ENCODE data around the gene VN1R5. TPM values are rescaled to one million over a fixed set of nuclear protein-coding genes. Genes with fewer than 3 reads are reported as not detected.
"Not testable (repeated sequence)": the region's sequence is repeated elsewhere in the genome, so short reads cannot be mapped to it uniquely, and the experiment has no call there.

Gene VN1R5
- total and polyA plus RNA-seq, 7 donors, result not detected

DNA sequence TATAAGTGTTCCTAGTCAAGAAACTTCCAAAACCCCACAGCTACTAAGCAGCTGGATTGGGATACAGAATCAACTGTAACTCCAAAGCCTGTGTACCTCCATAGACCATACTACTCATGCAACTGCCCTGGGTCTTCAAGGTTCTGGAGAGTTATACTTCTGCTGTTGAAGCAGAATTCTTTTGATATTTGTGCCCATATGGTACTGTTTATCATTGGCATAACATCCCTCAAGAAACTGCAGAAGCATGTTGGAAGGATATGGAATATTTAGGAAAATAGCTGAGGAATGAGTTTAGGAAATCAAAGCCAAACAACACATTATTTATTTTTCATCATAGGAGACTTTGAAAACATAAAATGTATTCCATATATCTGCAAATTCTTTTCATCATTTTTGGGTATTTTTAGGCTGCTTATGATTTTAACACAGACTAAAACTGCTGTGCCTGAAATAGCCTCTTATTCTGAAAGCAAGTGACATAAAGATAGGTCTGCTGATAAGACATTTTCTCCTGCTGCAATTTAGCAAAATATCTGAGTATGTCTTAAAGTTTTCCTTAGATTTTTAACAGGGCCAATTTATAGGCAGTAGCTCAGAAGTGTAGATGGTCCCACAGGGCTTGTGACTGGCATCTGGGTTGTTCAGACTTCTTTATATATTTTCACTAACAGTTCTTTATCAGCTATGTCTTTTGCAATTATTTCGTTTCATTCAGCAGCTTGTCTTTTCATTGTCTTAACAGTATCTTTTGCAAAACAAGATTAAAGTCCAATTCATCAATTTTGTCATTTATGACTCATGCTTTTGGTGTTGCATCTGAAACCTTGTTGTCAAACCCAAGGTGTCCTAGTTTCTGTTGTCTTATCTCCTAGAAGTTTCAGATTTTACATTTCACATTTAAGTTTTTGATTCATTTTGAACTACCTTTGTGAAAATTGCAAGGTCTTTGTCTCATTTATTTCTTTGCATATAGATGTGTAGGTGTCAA lies 43.0 kb upstream of the VN1R5 start:
- H3K4me1 ChIP-seq, result peaks cover 0 to 16% (median 11%) of the 10 kb centered on the region in 4 donors
- intact Hi-C loops (cut with DNase I), result loop anchor here (5.0 kb wide), 1 partner anchor 119 kb away; the partner anchor contains the start of gene ZNF496
- no peak overlapping the region for H3K4me3 ChIP-seq
- no peak for TF ChIP-seq POLR2A (IDR thresholded peaks at IDR 0.05)
- TF ChIP-seq, protein P1, sequence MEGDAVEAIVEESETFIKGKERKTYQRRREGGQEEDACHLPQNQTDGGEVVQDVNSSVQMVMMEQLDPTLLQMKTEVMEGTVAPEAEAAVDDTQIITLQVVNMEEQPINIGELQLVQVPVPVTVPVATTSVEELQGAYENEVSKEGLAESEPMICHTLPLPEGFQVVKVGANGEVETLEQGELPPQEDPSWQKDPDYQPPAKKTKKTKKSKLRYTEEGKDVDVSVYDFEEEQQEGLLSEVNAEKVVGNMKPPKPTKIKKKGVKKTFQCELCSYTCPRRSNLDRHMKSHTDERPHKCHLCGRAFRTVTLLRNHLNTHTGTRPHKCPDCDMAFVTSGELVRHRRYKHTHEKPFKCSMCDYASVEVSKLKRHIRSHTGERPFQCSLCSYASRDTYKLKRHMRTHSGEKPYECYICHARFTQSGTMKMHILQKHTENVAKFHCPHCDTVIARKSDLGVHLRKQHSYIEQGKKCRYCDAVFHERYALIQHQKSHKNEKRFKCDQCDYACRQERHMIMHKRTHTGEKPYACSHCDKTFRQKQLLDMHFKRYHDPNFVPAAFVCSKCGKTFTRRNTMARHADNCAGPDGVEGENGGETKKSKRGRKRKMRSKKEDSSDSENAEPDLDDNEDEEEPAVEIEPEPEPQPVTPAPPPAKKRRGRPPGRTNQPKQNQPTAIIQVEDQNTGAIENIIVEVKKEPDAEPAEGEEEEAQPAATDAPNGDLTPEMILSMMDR (IDR thresholded peaks at IDR 0.05), result no peak
- no peak for TF ChIP-seq EP300 (IDR thresholded peaks at IDR 0.05)
- no peak for TF ChIP-seq POLR2AphosphoS5 (IDR thresholded peaks at IDR 0.05)
- no peaks in the 10 kb centered on the region for H3K27me3 ChIP-seq
- H3K9me3 ChIP-seq, result no peaks in the 10 kb centered on the region
- no peaks in the 10 kb centered on the region for H3K36me3 ChIP-seq
- DNase-seq, result no peak
- no peak overlapping the region for H3K27ac ChIP-seq
- 62 to 69% methylated on average over 1 of the region's 1 CpG for WGBS, 2 donors

DNA sequence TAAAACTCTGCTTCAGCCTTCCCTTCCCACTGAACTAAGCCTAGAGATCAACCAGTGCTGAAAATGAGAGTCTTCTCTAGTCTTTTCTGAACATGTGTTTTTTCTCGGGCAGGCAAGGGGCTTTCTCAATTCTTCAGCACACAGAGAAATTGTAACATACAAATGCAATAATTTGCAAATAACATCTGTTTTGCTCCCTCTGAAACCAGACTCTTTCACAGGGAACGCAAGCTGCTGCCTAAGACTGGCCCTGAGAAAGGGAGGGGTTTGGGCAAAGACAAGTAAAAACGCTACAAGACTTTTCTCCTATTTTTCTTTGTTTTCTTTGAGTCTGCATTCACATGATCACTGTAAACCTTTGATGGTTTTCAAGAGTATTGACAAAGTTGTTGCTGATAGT lies 39.6 kb upstream of the VN1R5 start:
- 63 to 84% methylated on average over 3 of the region's 3 CpGs for whole genome bisulfite sequencing, 2 donors
- no peak for DNase-seq
- no peaks in the 10 kb centered on the region for H3K36me3 ChIP-seq
- intact Hi-C loops (cut with DNase I), result no loop called here
- no peaks in the 10 kb centered on the region for H3K27me3 ChIP-seq
- H3K4me3 ChIP-seq, result no peak overlapping the region
- no peak overlapping the region for H3K27ac ChIP-seq
- no peaks in the 10 kb centered on the region for H3K4me1 ChIP-seq
- no peaks in the 10 kb centered on the region for H3K9me3 ChIP-seq
- no peak for TF ChIP-seq POLR2AphosphoS5 (IDR thresholded peaks at IDR 0.05)
- TF ChIP-seq POLR2A (IDR thresholded peaks at IDR 0.05), result no peak
- TF ChIP-seq EP300 (IDR thresholded peaks at IDR 0.05), result no peak

DNA sequence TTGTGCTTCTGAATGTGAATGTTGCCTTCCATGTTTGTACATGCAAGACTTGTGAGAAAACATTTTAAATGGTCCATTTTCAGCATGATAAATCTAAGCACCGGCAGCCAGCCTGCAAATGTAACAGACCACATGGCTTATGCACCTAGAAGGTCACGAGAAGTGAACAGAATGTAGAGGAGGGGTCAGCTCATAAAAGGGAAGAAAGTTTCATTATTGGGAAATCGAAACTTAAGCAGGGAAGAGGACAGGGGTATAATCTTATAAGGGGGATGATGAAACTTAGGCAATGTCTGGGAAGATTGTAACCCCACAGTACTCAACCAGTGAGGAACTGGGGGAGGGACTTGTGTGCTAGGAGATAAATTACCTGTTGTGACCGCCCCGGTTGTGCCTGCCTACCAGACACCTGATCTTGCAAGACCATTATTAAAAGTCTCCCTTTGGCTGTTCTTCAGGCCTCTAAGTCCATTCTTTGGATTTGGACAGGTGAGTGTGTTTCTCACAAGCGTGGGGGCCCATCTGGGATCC lies 37.7 kb upstream of the VN1R5 start:
- Histone ChIP-seq H3K4me3 (no peak overlapping the region), H3K9me3 (no peaks in the 10 kb centered on the region), H3K27ac (no peak overlapping the region), H3K36me3 (no peaks in the 10 kb centered on the region), H3K4me1 (no peaks in the 10 kb centered on the region), H3K27me3 (no peaks in the 10 kb centered on the region)
- 73 to 91% methylated on average over 6 of the region's 6 CpGs for WGBS, 2 donors
- intact Hi-C loops (cut with DNase I), result no loop called here
- no peak for DNase-seq
- TF ChIP-seq, protein P1 (IDR thresholded peaks at IDR 0.05), result no peak
- no peak for TF ChIP-seq POLR2AphosphoS5 (IDR thresholded peaks at IDR 0.05)
- no peak for TF ChIP-seq EP300 (IDR thresholded peaks at IDR 0.05)
- TF ChIP-seq POLR2A (IDR thresholded peaks at IDR 0.05), result no peak

DNA sequence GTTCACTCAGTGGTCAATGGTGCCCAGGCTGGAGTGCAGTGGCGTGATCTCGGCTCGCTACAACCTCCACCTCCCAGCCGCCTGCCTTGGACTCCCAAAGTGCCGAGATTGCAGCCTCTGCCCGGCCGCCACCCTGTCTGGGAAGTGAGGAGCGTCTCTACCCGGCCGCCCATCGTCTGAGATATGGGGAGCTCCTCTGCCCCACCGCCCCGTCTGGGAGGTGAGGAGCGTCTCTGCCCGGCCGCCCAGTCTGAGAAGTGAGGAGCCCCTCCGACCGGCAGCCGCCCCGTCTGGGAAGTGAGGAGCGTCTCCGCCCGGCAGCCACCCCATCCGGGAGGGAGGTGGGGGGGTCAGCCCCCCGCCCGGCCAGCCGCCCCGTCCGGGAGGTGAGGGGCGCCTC lies 35.6 kb upstream of the VN1R5 start:
- H3K27ac ChIP-seq; DNase-seq; H3K9me3 ChIP-seq; H3K4me1 ChIP-seq; intact Hi-C loops (cut with DNase I); H3K4me3 ChIP-seq; H3K27me3 ChIP-seq; H3K36me3 ChIP-seq: not testable (repeated sequence)
- WGBS, 2 donors, result 96 to 97% methylated on average over 24 to 25 of the region's 30 CpGs

DNA sequence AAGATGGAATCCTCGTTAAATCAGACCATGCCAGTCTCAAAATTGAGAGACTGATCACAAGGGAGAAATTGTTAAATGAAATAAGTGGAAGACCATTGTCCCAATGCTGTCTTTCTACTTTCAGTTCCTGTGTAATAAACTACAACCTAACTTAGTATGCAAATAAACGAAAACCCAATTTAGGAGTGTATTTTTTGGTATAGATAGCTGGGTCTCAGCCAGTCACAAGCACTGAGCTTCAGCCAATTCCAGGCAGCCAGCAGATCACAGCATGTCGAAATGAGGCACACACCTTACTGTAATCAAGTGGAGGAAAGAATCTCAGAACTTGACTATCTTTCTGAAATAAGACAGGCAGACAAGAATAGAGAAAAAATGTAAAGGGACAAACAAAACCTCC lies 33.0 kb upstream of the VN1R5 start:
- no peaks in the 10 kb centered on the region for H3K4me1 ChIP-seq
- no peaks in the 10 kb centered on the region for H3K36me3 ChIP-seq
- DNase-seq, result no peak
- H3K27ac ChIP-seq, result no peak overlapping the region
- H3K4me3 ChIP-seq, result no peak overlapping the region
- intact Hi-C loops (cut with DNase I), result no loop called here
- peaks cover 0 to 4% (median 0%) of the 10 kb centered on the region in 4 donors for H3K9me3 ChIP-seq
- WGBS, 2 donors, result 77 to 83% methylated on average over 3 of the region's 3 CpGs
- H3K27me3 ChIP-seq, result no peaks in the 10 kb centered on the region
- no peak for TF ChIP-seq POLR2A (IDR thresholded peaks at IDR 0.05)
- no peak for TF ChIP-seq EP300 (IDR thresholded peaks at IDR 0.05)
- TF ChIP-seq, protein P1 (IDR thresholded peaks at IDR 0.05), result no peak
- no peak for TF ChIP-seq POLR2AphosphoS5 (IDR thresholded peaks at IDR 0.05)
